Skeletal muscle satellite cell (primary cell): Measurements from ENCODE around the gene SCAANT1.

Source experiments
- H3K27me3 ChIP-seq: 2 replicates; pipeline ENCODE4 v1.7.0; 2013; ENCODE audit warnings: low read length; ENCODE audit not compliant: control insufficient read depth, insufficient read depth
- H3K36me3 ChIP-seq: 2 replicates; pipeline ENCODE4 v1.7.0; 2013; ENCODE audit warnings: mild to moderate bottlenecking, control low read depth, low read length; ENCODE audit not compliant: insufficient read depth
- H3K4me1 ChIP-seq: 2 replicates; pipeline ENCODE4 v1.7.0; 2013; ENCODE audit warnings: low read length; ENCODE audit not compliant: control insufficient read depth, insufficient read depth
- H3K4me2 ChIP-seq: 2 replicates; pipeline ENCODE4 v1.7.0; 2013; ENCODE audit warnings: mild to moderate bottlenecking, low read length
- H3K4me3 ChIP-seq: 2 replicates; pipeline ENCODE4 v1.7.0; 2013; ENCODE audit warnings: low read length
- H3K9ac ChIP-seq: 2 replicates; pipeline ENCODE4 v1.7.0; 2013; ENCODE audit warnings: mild to moderate bottlenecking, low read depth, low read length, moderate library complexity
- H3K9me3 ChIP-seq: replicated peaks from 2 replicates; pipeline ENCODE4 v1.7.0; 2013; ENCODE audit warnings: mild to moderate bottlenecking, control low read depth, low read length

SCAANT1 gene

GRCh38 chr3:63892773-63893352, 19.3 kb downstream of the SCAANT1 start:
- H3K4me3 ChIP-seq, result no peak overlapping the region
- no peaks in the 10 kb centered on the region for H3K27me3 ChIP-seq
- peaks cover 9% of the 10 kb centered on the region for H3K4me1 ChIP-seq
- H3K9me3 ChIP-seq, result no peaks in the 10 kb centered on the region
- H3K4me2 ChIP-seq, result no peak overlapping the region
- H3K9ac ChIP-seq, result no peak overlapping the region
- H3K36me3 ChIP-seq, result peaks cover 4% of the 10 kb centered on the region

GRCh38 chr3:63891518-63891917, 20.7 kb downstream of the SCAANT1 start:
- Histone ChIP-seq H3K4me1 (peaks cover 3% of the 10 kb centered on the region), H3K27me3 (no peaks in the 10 kb centered on the region), H3K4me2 (no peak overlapping the region), H3K36me3 (peaks cover 4% of the 10 kb centered on the region), H3K9ac (no peak overlapping the region), H3K4me3 (no peak overlapping the region), H3K9me3 (no peaks in the 10 kb centered on the region)

- no peaks in the 10 kb centered on the region for H3K9me3 ChIP-seq
- no peak overlapping the region for H3K4me2 ChIP-seq
- H3K27me3 ChIP-seq, result no peaks in the 10 kb centered on the region
- no peak overlapping the region for H3K4me3 ChIP-seq
- H3K36me3 ChIP-seq, result peaks cover 4% of the 10 kb centered on the region
- no peaks in the 10 kb centered on the region for H3K4me1 ChIP-seq
- H3K9ac ChIP-seq, result no peak overlapping the region
These were observed 25.3 kb downstream of the SCAANT1 start for GRCh38 chr3:63886858-63887257.

- Histone ChIP-seq H3K4me3 (no peak overlapping the region), H3K4me1 (peaks cover 11% of the 10 kb centered on the region), H3K9me3 (no peaks in the 10 kb centered on the region), H3K36me3 (no peaks in the 10 kb centered on the region), H3K27me3 (no peaks in the 10 kb centered on the region), H3K4me2 (no peak overlapping the region), H3K9ac (no peak overlapping the region)
These were observed 31.5 kb downstream of the SCAANT1 start for GRCh38 chr3:63880653-63881052.

- no peak overlapping the region for H3K4me2 ChIP-seq
These were observed 33.7 kb downstream of the SCAANT1 start for GRCh38 chr3:63878394-63879060.

GRCh38 chr3:63877737-63878393, 34.3 kb downstream of the SCAANT1 start:
- peaks cover 11% of the 10 kb centered on the region for H3K4me1 ChIP-seq
- no peak overlapping the region for H3K4me3 ChIP-seq
- no peak overlapping the region for H3K4me2 ChIP-seq
- no peaks in the 10 kb centered on the region for H3K9me3 ChIP-seq
- no peaks in the 10 kb centered on the region for H3K36me3 ChIP-seq
- H3K9ac ChIP-seq, result no peak overlapping the region
- no peaks in the 10 kb centered on the region for H3K27me3 ChIP-seq

More at GRCh38 chr3:63878394-63879060, 33.7 kb downstream of the SCAANT1 start:
- Histone ChIP-seq H3K9me3 (no peaks in the 10 kb centered on the region), H3K27me3 (no peaks in the 10 kb centered on the region), H3K4me1 (peaks cover 11% of the 10 kb centered on the region), H3K9ac (no peak overlapping the region), H3K4me3 (no peak overlapping the region), H3K36me3 (no peaks in the 10 kb centered on the region)

- Histone ChIP-seq H3K4me3 (no peak overlapping the region), H3K9ac (no peak overlapping the region), H3K27me3 (no peaks in the 10 kb centered on the region), H3K4me2 (no peak overlapping the region), H3K36me3 (no peaks in the 10 kb centered on the region), H3K4me1 (peaks cover 22% of the 10 kb centered on the region), H3K9me3 (no peaks in the 10 kb centered on the region)
These were observed 35.9 kb downstream of the SCAANT1 start for GRCh38 chr3:63876260-63876659.

GRCh38 chr3:63875510-63875909, 36.7 kb downstream of the SCAANT1 start:
- no peak overlapping the region for H3K4me3 ChIP-seq
- no peaks in the 10 kb centered on the region for H3K36me3 ChIP-seq
- H3K27me3 ChIP-seq, result no peaks in the 10 kb centered on the region
- H3K9me3 ChIP-seq, result no peaks in the 10 kb centered on the region
- H3K9ac ChIP-seq, result no peak overlapping the region
- H3K4me1 ChIP-seq, result peaks cover 28% of the 10 kb centered on the region
- H3K4me2 ChIP-seq, result no peak overlapping the region

- H3K27me3 ChIP-seq, result no peaks in the 10 kb centered on the region
- no peaks in the 10 kb centered on the region for H3K36me3 ChIP-seq
- no peak overlapping the region for H3K4me3 ChIP-seq
- no peaks in the 10 kb centered on the region for H3K9me3 ChIP-seq
- H3K4me1 ChIP-seq, result peaks cover 34% of the 10 kb centered on the region
- no peak overlapping the region for H3K9ac ChIP-seq
- no peak overlapping the region for H3K4me2 ChIP-seq
These were observed 37.4 kb downstream of the SCAANT1 start for GRCh38 chr3:63874769-63875168.

- Histone ChIP-seq H3K4me2 (peak overlapping the region; percentile 40), H3K4me3 (peak overlapping the region; percentile 19), H3K4me1 (peaks cover 30% of the 10 kb centered on the region), H3K9ac (no peak overlapping the region), H3K9me3 (no peaks in the 10 kb centered on the region), H3K27me3 (no peaks in the 10 kb centered on the region), H3K36me3 (no peaks in the 10 kb centered on the region)
These were observed 39.9 kb downstream of the SCAANT1 start for GRCh38 chr3:63872135-63872924.

- Histone ChIP-seq H3K36me3 (no peaks in the 10 kb centered on the region), H3K4me3 (no peak overlapping the region), H3K9me3 (no peaks in the 10 kb centered on the region), H3K4me2 (peak overlapping the region; percentile 36), H3K9ac (no peak overlapping the region), H3K4me1 (peaks cover 30% of the 10 kb centered on the region), H3K27me3 (no peaks in the 10 kb centered on the region)
These were observed 41.6 kb downstream of the SCAANT1 start for GRCh38 chr3:63870615-63871005.
